Stomach (tissue), 4 donors: Measurements from ENCODE around the gene VPS13D.

Experiments used
- EP300 ChIP-seq: sonication (generic); formaldehyde crosslinking; IDR thresholded peaks from one replicate; pipeline ENCODE4 v1.6.1; 2017; ENCODE audit warnings: antibody characterized with exemption
- POLR2A ChIP-seq, 4 donors: fragments of 450-650 bp; IDR thresholded peaks; one replicate each; pipeline ENCODE4 v1.6.1; 2016; ENCODE audit warnings: antibody characterized with exemption in 4 of 4, control low read depth in 2 of 4, mild to moderate bottlenecking in 1 of 4, moderate library complexity in 1 of 4
- POLR2AphosphoS5 ChIP-seq, 3 donors: sonication (generic); formaldehyde crosslinking; IDR thresholded peaks; one replicate each; pipeline ENCODE4 v1.6.1; 2016; ENCODE audit warnings: antibody characterized with exemption in 3 of 3
- TF ChIP-seq, protein P1 (sequence below), 7 experiments: fragments of 450-650 bp in 4 of 7; fragments of 200-600 bp in 3 of 7; sonication (generic) in 3 of 7; IDR thresholded peaks; one replicate each; pipeline ENCODE4 v1.5.1; 2016 to 2019; ENCODE audit warnings: antibody characterized with exemption in 7 of 7, control low read depth in 2 of 7, mild to moderate bottlenecking in 1 of 7

DNA sequence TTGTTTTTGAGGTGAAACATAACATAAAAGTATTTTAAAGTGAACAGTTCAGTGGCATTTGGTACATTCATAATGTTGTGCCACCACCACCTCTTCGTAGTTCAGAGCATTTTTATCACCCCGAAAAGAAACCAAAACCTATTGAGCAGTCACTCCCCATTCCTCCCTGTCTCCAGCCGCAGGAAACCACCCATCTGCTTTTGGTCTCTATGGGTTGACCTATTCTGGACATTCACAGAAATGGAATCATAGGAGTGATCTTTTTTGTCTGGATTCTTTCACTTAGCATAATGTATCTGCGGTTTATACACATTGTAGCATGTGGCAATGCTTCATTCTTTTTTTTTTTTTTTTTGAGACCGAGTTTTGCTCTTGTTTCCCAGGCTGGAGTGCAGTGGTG lies 141.2 kb downstream of the VPS13D start:
- TF ChIP-seq, protein P1, sequence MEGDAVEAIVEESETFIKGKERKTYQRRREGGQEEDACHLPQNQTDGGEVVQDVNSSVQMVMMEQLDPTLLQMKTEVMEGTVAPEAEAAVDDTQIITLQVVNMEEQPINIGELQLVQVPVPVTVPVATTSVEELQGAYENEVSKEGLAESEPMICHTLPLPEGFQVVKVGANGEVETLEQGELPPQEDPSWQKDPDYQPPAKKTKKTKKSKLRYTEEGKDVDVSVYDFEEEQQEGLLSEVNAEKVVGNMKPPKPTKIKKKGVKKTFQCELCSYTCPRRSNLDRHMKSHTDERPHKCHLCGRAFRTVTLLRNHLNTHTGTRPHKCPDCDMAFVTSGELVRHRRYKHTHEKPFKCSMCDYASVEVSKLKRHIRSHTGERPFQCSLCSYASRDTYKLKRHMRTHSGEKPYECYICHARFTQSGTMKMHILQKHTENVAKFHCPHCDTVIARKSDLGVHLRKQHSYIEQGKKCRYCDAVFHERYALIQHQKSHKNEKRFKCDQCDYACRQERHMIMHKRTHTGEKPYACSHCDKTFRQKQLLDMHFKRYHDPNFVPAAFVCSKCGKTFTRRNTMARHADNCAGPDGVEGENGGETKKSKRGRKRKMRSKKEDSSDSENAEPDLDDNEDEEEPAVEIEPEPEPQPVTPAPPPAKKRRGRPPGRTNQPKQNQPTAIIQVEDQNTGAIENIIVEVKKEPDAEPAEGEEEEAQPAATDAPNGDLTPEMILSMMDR (IDR thresholded peaks at IDR 0.05): no peak
- no peak for TF ChIP-seq POLR2AphosphoS5 (IDR thresholded peaks at IDR 0.05)
- TF ChIP-seq EP300: no peak
- TF ChIP-seq POLR2A (IDR thresholded peaks at IDR 0.05): no peak
